Measurements from ENCODE around the gene CNKSR1.

Gene CNKSR1

DNA sequence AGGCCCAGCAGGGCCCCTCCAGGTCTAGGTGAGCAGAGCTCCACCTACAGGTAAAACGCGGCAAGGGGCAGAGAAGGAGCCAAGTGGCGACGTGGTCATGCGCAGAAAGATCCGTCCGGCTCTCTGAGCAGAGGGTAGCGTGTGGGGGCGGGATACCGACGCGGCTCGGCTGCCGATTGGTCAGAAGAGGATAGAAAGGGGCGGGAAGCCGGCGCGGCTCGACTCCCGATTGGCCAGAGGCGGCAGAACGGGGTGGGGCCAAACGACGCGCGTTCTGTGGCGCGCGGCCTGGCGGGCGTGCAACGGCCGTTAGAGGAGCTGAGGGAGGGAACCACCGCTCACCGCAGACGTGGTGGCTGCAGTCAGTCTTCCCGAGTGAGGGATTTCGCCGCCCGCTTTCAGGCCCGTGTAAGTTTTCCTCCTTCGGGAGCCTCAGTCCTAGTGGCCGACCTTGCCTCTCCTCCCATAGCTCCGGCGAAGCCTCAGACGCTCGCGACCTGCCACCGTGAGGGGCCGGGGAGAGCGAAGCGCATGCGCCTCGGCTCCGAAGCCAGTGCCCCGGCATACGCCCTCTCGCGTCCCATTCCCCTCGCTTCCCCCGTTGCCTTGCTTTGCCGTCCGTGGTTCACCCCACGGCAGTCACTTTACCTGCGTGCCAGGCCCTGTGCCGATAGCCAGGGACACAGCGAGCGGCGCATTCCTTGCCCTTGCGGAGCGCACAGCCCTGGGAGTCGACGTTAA, 56.8 kb downstream of the CNKSR1 start, which contains the start of gene CEP85:
TSS of gene CEP85 (plus strand) at position 298 of the 741 bp plus-strand sequence. CDS start 5,584 bp downstream, outside the sequence.
- DNase-seq: peak; percentile 98

- DNase-seq: peak; percentile 35
Measured at GRCh38 chr1:26234644-26235370, 57.5 kb downstream of the CNKSR1 start.

DNA sequence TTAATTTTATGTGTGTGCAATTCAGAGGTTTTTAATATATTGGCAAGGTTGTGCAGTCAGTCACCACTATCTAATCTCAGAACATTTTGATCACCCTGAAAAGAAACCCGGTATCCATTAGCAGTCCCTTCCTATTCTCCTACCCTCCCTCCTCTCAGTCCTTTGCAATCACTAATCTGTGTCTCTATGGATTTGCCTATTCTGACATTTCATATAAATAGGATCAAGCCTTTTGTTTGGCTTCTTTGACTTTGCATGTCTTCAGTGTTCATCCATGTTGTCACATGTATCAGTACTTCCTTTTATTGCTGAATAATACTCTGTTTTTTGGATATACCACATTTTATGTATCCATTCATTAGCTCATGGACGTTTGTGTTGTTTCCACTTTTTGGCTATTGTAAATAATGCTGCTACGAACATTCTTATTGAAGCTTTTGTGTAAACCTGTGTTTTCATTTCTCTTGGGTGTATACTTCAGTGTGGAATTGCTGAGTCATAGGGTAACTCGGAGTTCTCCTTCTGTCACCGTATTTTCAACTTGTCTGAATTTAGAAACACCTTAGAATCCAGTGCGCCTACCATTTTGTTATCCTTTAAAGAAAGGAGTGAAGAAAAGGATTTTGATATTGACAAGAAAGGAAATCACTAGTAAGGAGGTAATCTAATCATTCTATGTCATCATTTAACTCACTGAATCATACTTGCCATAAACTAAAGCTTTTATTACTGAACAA, 60.1 kb downstream of the CNKSR1 start:
- no peak for DNase-seq

All from femur (tissue), 1 donor.